VCaP (cell line): Measurements from ENCODE around the gene KYAT1.

ENCODE experiments used
- H3K27ac ChIP-seq: fragments of 450-650 bp; 2 replicates; pipeline ENCODE4 v1.5.1; 2017
- CTCF ChIP-seq: fragments of 450-650 bp; conservative IDR thresholded peaks from 2 replicates; pipeline ENCODE4 v1.5.1; 2017; ENCODE audit warnings: mild to moderate bottlenecking, moderate library complexity

KYAT1 gene

GRCh38 chr9:128913995-128914772 lies 32.4 kb upstream of the KYAT1 start:
- TF ChIP-seq CTCF: no peak
- H3K27ac ChIP-seq: peak overlapping the region; percentile 96

GRCh38 chr9:128913048-128913900 lies 31.5 kb upstream of the KYAT1 start:
- no peak for TF ChIP-seq CTCF
- H3K27ac ChIP-seq: peak overlapping the region; percentile 96; the same call in 1 of the 2 replicates

- peak overlapping the region; percentile 96; the same call in 1 of the 2 replicates for H3K27ac ChIP-seq
- no peak for TF ChIP-seq CTCF
These were observed 30.6 kb upstream of the KYAT1 start for GRCh38 chr9:128912270-128912853.

GRCh38 chr9:128911529-128912035 lies 29.8 kb upstream of the KYAT1 start:
- H3K27ac ChIP-seq: no peak overlapping the region
- TF ChIP-seq CTCF: no peak

GRCh38 chr9:128910906-128911305 lies 29.2 kb upstream of the KYAT1 start:
- H3K27ac ChIP-seq: no peak overlapping the region; the same call in 1 of the 2 replicates

GRCh38 chr9:128909859-128910258 lies 28.1 kb upstream of the KYAT1 start:
- no peak for TF ChIP-seq CTCF

More at GRCh38 chr9:128910906-128911305, 29.2 kb upstream of the KYAT1 start:
- TF ChIP-seq CTCF: no peak

GRCh38 chr9:128908372-128908771 lies 26.6 kb upstream of the KYAT1 start:
- no peak overlapping the region for H3K27ac ChIP-seq
- no peak for TF ChIP-seq CTCF

More at GRCh38 chr9:128909859-128910258, 28.1 kb upstream of the KYAT1 start:
- H3K27ac ChIP-seq: no peak overlapping the region; the same call in 1 of the 2 replicates
